GM18519 (cell line): ENCODE data around the gene RALGAPA2.

Experiments
- ATAC-seq: cut with Tn5 transposase; IDR thresholded peaks from one replicate; pipeline ENCODE4 v1.9.1; 2021; ENCODE audit warnings: mild to moderate bottlenecking, moderate library complexity; ENCODE audit not compliant: unreplicated experiment, low FRiP score

RALGAPA2 gene

DNA sequence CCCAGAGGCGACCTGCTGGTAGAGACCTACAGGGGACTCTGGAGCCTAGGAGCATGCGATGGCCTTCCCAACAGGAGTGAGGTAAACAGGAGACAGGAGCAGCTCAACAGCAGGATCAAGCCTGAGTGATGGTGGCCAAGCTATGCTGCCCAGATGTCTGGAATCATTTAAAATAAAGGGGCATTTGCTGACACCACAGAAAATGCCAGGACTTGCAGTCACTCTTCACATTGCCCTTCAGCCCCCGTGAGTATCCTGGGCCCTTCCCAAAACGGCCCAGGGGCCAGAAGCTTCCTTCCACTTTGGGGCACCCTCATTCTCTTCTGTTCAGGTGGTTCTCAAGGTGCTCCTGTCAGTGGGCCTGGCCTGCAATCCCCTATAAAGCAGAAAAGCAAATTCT lies 321.3 kb downstream of the RALGAPA2 start:
- no peak for ATAC-seq

- no peak for ATAC-seq
These were observed 322.1 kb downstream of the RALGAPA2 start for GRCh38 chr20:20390393-20390792.

- ATAC-seq = no peak
These were observed 326.3 kb downstream of the RALGAPA2 start for GRCh38 chr20:20386192-20386591.

- no peak for ATAC-seq
These were observed 336.6 kb downstream of the RALGAPA2 start for GRCh38 chr20:20375862-20376261.

DNA sequence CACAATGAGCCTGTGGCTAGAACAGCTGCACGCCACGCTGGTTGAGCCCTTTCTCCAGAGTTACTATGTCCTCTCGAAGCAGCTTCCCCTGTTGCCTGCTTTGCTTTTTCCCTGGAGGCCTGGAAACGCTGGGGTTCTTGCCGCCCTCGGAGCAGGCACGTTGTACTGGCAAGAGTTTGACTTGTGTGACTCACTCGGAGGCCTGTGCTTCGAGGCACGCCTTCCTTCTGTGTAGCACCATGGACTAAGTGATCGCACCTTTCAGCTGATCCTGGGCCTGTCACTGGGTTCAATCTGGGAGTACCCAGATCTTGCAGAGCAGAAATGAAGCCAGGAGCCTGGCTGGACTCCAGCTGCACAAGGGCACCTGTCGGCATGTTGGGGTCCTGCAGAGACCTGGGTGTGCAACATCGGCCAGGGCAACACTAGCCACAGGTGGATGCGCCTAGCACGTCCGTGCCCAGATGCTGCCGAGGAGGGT lies 339.3 kb downstream of the RALGAPA2 start:
- ATAC-seq = no peak

GRCh38 chr20:20371681-20372080 lies 340.8 kb downstream of the RALGAPA2 start:
- ATAC-seq = no peak

- ATAC-seq = no peak
These were observed 341.4 kb downstream of the RALGAPA2 start for GRCh38 chr20:20371083-20371482.

DNA sequence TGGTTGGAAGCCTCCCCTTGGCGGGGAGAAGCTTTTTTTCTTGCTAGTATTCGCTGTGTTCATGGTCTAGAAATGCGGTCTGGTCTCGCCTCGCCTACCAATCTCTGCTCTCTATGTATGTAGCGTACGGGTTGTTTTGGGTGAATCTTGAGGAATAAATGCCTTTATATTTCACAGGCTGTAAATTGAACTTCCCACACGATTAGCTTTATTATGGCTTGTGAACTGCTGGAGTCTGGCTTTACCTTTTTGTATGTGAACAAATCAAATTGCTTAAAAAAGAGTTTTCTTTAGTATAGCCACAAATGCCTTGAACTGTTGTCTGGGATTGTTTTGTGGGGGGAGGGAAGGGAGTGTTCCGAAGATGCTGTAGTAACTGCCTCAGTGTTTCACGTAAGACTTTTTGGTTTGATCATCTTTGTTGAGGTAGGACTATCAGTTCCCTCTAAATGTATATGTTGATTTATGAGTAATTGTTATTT lies 342.3 kb downstream of the RALGAPA2 start:
- ATAC-seq = no peak

GRCh38 chr20:20369250-20370093 lies 343.0 kb downstream of the RALGAPA2 start:
- no peak for ATAC-seq

DNA sequence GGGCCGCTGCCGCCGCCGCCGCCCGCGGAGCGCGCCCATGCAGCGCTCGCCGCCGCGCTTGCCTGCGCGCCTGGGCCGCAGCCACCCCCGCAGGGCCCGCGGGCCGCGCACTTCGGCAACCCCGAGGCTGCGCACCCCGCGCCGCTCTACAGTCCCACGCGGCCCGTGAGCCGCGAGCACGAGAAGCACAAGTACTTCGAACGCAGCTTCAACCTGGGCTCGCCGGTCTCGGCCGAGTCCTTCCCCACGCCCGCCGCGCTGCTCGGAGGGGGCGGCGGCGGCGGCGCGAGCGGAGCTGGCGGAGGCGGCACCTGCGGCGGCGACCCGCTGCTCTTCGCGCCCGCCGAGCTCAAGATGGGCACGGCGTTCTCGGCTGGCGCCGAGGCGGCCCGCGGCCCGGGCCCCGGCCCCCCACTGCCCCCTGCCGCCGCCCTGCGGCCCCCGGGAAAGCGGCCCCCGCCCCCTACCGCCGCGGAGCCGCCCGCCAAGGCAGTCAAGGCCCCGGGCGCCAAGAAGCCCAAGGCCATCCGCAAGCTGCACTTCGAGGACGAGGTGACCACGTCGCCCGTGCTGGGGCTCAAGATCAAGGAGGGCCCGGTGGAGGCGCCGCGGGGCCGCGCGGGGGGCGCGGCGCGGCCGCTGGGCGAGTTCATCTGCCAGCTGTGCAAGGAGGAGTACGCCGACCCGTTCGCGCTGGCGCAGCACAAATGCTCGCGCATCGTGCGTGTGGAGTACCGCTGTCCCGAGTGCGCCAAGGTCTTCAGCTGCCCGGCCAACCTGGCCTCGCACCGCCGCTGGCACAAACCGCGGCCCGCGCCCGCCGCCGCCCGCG lies 343.8 kb downstream of the RALGAPA2 start:
- no peak for ATAC-seq

DNA sequence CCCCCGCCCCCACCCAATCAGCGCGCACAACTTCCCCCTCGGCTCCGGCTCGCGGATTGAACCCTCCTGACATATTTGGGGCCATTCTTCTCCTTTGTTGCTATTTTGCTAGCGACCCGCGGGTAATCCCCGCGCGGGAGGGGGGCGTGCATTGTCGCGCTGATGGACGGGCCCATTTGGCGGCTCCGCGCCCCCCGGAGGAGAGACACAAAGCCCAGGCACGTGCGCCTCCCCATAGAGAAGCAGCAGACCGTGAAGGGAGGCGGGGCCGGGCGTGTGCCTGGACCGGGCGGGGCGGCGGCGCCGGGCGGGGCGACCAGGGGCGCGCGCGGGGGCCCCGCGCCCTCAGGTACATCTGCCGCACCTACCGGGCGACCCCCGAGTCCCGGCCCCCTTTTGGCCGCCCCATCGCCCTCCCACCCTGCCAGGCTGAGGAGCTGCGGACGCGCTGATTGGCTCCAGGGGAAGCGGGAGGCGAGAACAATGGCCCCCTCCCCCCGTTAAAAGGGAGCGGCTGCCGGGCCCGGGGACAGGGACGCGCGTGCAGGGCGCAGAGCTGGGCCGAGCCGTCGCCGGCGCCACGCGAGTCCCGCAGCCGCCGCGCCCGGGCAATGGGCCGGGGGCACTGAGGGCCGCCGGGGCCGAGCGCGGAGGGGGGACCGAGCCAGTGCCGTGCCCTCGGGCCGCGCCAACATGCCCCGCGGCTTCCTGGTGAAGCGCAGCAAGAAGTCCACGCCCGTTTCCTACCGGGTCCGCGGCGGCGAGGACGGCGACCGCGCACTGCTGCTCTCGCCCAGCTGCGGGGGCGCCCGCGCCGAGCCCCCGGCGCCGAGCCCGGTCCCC lies 344.6 kb downstream of the RALGAPA2 start, which contains the start of gene INSM1:
TSS of gene INSM1 (plus strand) at position 530 of the 843 bp plus-strand sequence. CDS start at position 694, 164 bp downstream.
- ATAC-seq = no peak

DNA sequence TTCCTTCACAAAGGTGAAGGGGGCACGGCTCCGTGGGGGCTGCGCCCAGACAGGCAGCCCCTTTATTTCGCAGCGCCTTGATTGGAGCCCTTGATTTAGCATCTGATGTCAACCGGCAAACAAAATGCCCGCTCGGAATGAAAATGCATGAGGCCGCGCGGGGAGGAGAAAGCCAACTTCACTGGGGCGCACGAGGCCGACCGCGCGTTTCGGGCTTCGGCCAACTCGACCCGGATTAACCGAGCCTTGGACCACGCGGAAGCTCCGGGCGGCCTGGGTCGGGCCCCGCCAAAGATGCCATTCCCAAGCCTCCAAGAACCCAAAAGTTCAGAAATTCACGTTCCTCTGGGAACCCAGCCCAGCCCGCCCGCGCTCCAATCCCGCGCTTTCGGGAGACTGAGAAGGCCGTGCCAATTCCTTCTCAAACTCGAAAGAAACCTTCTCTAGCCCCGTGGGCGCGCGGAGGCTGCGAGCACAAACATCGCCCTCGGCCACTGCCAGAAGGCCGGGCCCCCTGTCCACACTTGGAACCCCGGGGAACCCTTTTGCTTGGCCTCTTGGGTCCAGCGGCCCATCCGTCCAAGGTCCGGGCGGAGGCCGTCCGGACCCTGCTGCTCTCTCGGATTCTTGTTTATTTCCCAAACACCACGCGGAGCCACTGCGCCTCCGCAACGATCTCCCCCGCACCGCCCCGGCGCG lies 345.4 kb downstream of the RALGAPA2 start:
- no peak for ATAC-seq

DNA sequence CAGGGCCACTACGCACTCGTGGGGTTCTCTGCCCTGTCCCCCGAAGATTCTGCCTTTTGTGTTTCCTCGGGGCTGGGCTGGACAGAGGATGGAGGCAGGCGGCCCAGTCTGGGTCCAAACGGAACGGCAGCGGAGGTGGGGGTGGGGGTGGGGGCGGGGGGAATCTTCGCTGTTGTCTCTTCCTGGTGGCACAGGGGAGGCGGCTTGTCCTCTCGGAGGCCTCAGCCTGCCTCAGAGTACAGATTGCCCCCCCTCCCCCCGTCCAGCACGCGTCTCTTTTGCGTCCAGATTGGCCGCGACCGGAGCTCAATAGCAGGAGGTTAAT lies 345.9 kb downstream of the RALGAPA2 start:
- ATAC-seq = no peak

DNA sequence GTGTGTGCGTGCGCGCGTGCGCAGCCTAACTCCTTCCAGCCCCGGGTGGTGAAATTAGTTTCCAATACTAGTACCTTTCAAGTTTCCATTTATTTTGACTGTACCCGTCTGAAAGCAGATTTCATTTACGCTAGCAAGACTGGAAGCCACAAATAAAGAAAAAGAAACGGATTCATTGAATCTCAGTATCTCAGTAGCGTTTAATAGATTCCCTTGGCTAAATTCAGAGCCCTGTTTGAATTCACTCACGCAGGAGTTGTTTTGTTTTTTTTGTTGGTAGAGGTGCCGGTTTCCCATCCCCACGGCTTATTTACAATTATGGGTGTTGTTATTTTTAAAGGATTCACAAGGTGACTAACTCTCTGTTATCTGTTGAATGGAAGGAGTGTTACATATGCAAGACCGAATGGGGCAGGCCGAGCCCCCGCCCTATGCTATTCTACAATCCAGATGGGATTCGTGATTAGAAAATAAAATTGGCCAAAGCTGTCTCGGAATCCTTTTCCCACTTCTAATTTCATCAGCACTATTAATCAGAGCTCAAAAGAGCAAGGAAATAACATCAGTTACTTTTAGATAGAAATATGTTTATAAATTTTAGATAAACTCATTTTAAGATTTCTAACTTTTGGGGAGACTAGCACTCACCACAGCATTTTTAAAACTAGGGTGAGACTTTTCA lies 346.8 kb downstream of the RALGAPA2 start:
- ATAC-seq = no peak

- ATAC-seq = no peak
These were observed 347.6 kb downstream of the RALGAPA2 start for GRCh38 chr20:20364593-20365479.

DNA sequence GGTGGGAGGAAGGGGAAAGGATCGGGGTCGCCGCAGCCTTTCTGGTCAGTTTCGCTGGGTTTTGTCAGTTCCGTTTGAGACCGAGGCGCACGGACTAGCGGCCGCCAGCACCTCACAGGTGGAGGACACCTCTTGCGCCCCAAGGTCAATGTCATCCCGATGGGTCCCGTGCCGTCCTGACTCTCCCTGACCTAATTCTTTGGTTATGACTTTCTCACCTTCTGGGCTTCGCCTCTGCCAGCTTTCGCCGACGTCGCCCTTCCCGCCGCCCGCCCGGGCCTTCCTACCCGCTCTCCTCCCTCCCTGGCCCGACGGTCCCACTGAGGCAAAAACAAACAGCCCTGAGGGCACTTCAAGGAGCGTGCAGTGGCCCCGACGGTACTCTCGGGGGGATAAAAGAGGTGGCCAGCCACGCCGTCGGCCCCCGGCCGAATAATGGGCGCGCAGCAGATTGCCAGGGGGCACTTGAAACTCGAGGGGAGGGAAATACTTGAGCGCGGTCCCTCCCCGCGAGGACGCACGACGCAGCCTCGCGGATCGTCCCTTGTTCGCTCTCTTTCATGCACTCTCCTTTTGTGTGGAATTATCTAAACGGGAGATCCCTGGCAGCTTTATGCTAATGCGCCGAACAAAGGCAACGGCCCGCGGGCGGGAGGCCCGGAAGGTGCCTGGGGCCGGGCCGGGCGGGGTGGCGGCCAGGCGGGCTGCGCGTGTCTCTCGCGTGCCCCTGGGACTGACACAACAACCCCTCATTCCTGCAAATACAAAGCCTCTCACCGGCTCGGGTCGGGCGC lies 348.4 kb downstream of the RALGAPA2 start:
- ATAC-seq = no peak

DNA sequence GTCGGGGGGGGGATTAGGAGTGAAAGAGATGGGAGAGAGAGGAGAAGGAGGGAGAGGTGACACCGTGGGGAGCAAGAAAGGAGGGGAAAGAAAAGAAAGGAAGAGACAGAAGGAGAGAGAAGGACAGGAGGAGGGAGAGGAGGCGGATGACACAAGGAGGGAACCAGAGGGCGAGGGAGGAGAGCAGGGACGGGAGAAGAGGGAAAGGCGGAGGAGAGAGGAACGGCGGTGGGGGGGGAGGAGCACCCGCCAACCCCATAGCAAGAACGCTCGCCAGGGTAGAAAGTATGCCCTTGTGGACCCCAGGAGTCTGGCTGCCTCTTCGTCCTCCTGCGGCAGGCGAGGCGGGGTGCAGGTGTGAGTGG lies 349.0 kb downstream of the RALGAPA2 start:
- ATAC-seq = no peak
